Heart left ventricle (tissue), 16 donors: ENCODE results near the gene FUZ. TPM values are rescaled to one million over a fixed set of nuclear protein-coding genes. Genes with fewer than 3 reads are reported as not detected.

Experiments
- ATAC-seq, 4 donors: fragments of 200-7000 bp; cut with Tn5 transposase; one replicate each; pipeline ENCODE4 v1.9.1; 2020 to 2022; ENCODE audit warnings: moderate library complexity in 4 of 4, mild to moderate bottlenecking in 3 of 4, moderate number of reproducible peaks in 1 of 4
- DNase-seq, 5 donors: peaks; one replicate each; pipeline ENCODE4 v3.0.0-alpha.2; 2020
- H3K27ac ChIP-seq, 12 donors: fragments of 200-600 bp; sonication (generic) in 4 of 12; one replicate each; pipeline versions ENCODE4 v1.5.0 to v1.8.0; 2016 to 2022; ENCODE audit warnings: mild to moderate bottlenecking in 2 of 12
- H3K27me3 ChIP-seq, 9 donors: fragments of 200-600 bp; sonication (generic) in 2 of 9; one replicate each; pipeline versions ENCODE4 v1.5.1 to v1.8.0; 2016 to 2022; ENCODE audit warnings: mild to moderate bottlenecking in 3 of 9
- H3K36me3 ChIP-seq, 9 donors: fragments of 200-600 bp; sonication (generic) in 2 of 9; one replicate each; pipeline versions ENCODE4 v1.5.0 to v1.8.0; 2018 to 2022; ENCODE audit warnings: mild to moderate bottlenecking in 2 of 9
- H3K4me1 ChIP-seq, 12 donors: fragments of 200-600 bp; sonication (generic) in 4 of 12; one replicate each; pipeline versions ENCODE4 v1.5.0 to v1.8.0; 2016 to 2022; ENCODE audit warnings: mild to moderate bottlenecking in 3 of 12
- H3K4me3 ChIP-seq, 12 donors: fragments of 200-600 bp; sonication (generic) in 4 of 12; one replicate each; pipeline versions ENCODE4 v1.5.0 to v1.8.0; 2017 to 2022; ENCODE audit warnings: mild to moderate bottlenecking in 9 of 12, moderate library complexity in 4 of 12
- H3K9me3 ChIP-seq, 12 donors: fragments of 200-600 bp; sonication (generic) in 4 of 12; one replicate each; pipeline versions ENCODE4 v1.5.0 to v1.8.0; 2016 to 2022; ENCODE audit warnings: mild to moderate bottlenecking in 1 of 12
- POLR2A ChIP-seq, 2 donors: fragments of 450-650 bp; IDR thresholded peaks; one replicate each; pipeline ENCODE4 v1.6.1; 2017; ENCODE audit warnings: antibody characterized with exemption in 2 of 2, mild to moderate bottlenecking in 2 of 2, moderate library complexity in 2 of 2
- WGBS, 4 donors: extraction: QIAGEN DNeasy Blood & Tissue Kit in 2 of 4; methylation state at CpG; one replicate each; pipeline versions ENCODE4 v1.1.5 to v1.1.7; 2013 to 2018; 5-methylcytosine and 5-hydroxymethylcytosine counted together
- intact Hi-C, 10 donors: fragments of 100-400 bp; cut with DNase I; formaldehyde crosslinking; loops; one replicate each; pipeline versions ENCODE4 v1.11.1 to v1.14.2; 2022
- polyA plus RNA-seq, 2 donors: library from polyadenylated mRNA; stranded (reverse); fragments of 200-250 nt; gene quantifications; one replicate each; pipeline ENCODE4 v1.2.3, GENCODE V29; 2013
- total RNA-seq, 9 donors: library from RNA; depleted of rRNA in 2 of 9; stranded (reverse); fragments of >200 nt in 2 of 9; fragmentation: NEBNext Ultra II Directional in 3 of 9; extraction: Animal tissue kit (Norgen Biotek cat#: 25700) in 3 of 9; gene quantifications; one replicate each; pipeline versions ENCODE4 v1.1.0 to v1.2.4, GENCODE V29; 2016 to 2023
- TF ChIP-seq, protein P1 (sequence below), 12 donors: fragments of 200-600 bp; sonication (generic) in 4 of 12; IDR thresholded peaks; one replicate each; pipeline versions ENCODE4 v1.5.0 to v1.8.0; 2018 to 2022; ENCODE audit warnings: antibody characterized with exemption in 12 of 12, mild to moderate bottlenecking in 5 of 12
- donor health status: ischemic (EF 13 %, LVEDD 7.1; RV severe dilation, severe dysfunction).
- donor health status: healthy with polysubstance abuse.
- donor health status: DM: no; HTN: yes; CAD: no.
- donor health status: DM: no; HTN: no; CAD: no.
- donor health status: ischemic (EF 25% LVEDD 6.9; RV normal size, moderate dysfunction).
- donor health status: ischemic (EF 25% LVEDD 5.7; RV mildly dilated, moderate dysfunction).
- donor health status: healthy.
- donor health status: DM: yes; HTN: yes; CAD: no.
- donor health status: ischemic (EF 35%, LVEDD 5.7; RV mildly dilated, moderate dysfunction).
- donor health status: nonischemic (EF 11% LVEDD 7.7; RV severe dilation, severe dysfunction).
- donor health status: DM: yes; HTN: yes; CAD: no.
- donor health status: PGD.
- donor health status: ischemic (EF 29% LVEDD 5.4; RV normal size, mild dysfunction).
- donor health status: nonischemic (EF 23%, LVEDD 6.1; RV moderate dilation, normal function).

The FUZ gene
- total and polyA plus RNA-seq, 11 donors: 12.7 to 29.1 (median 16.2) TPM

DNA sequence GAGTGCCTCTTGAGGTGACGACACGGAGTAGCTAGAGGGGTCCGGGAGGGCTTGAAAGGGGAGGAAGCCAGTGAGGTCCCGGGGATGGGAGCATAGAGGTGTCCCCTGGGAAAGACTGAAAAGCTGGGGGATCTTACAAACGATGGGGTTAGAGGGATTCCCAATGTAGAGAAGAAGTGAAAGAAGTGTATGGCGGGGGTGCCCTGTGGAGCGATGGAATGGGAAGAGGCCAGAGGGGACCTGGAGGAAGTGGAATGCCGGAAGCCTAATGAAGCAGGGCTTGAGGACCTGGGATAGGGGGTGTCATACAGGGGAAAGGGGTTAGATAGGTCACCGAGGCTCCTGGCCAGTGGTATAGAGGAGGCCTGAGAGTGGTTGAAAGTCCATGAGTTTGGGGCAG lies 45.7 kb downstream of the FUZ start:
- peaks cover 0 to 36% (median 27%) of the 10 kb centered on the region in 12 donors for H3K4me1 ChIP-seq
- H3K9me3 ChIP-seq: no peaks in the 10 kb centered on the region
- H3K27me3 ChIP-seq: no peaks in the 10 kb centered on the region
- peaks cover 0 to 17% (median 6%) of the 10 kb centered on the region in 9 donors for H3K36me3 ChIP-seq
- peak overlapping the region; percentile 14 to 93 (median 84) for H3K27ac ChIP-seq
- ATAC-seq (no peak), DNase-seq (no peak)
- WGBS, 4 donors: 0 to 1% (median 1%) methylated on average over 9 of the region's 9 CpGs
- peak overlapping the region; percentile 54 to 97 (median 87) for H3K4me3 ChIP-seq
- no peak for TF ChIP-seq POLR2A (IDR thresholded peaks at IDR 0.05)
- TF ChIP-seq, protein P1, sequence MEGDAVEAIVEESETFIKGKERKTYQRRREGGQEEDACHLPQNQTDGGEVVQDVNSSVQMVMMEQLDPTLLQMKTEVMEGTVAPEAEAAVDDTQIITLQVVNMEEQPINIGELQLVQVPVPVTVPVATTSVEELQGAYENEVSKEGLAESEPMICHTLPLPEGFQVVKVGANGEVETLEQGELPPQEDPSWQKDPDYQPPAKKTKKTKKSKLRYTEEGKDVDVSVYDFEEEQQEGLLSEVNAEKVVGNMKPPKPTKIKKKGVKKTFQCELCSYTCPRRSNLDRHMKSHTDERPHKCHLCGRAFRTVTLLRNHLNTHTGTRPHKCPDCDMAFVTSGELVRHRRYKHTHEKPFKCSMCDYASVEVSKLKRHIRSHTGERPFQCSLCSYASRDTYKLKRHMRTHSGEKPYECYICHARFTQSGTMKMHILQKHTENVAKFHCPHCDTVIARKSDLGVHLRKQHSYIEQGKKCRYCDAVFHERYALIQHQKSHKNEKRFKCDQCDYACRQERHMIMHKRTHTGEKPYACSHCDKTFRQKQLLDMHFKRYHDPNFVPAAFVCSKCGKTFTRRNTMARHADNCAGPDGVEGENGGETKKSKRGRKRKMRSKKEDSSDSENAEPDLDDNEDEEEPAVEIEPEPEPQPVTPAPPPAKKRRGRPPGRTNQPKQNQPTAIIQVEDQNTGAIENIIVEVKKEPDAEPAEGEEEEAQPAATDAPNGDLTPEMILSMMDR (IDR thresholded peaks at IDR 0.05): no peak
- intact Hi-C loops: loop anchor here in 7 of 10 donors (2.0 to 5.0 kb wide), 11 partner anchors 35 to 110 kb away; partner anchors contain the start of genes AKT1S1 (in 3 of the 7), TBC1D17 (in 3 of the 7), FUZ (in 2 of the 7) and PNKP (in 2 of the 7)

DNA sequence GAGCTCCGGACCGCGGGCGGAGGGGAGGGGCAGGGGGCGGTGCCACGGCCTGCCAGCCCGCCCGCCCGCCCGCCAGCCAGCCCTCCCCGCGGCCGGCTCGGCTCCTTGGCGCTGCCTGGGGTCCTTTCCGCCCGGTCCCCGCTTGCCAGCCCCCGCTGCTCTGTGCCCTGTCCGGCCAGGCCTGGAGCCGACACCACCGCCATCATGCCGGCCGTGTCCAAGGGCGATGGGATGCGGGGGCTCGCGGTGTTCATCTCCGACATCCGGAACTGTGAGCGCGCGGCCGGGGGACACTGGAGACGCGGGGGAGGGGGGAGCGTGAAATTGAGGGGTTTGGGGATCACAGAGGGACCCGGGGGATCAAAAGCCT lies 46.2 kb downstream of the FUZ start, which contains the start of gene AP2A1:
TSS of gene AP2A1 (plus strand) at position 72 of the 370 bp plus-strand sequence. CDS start at position 205, 133 bp downstream.
- ATAC-seq (no peak), DNase-seq (no peak)
- H3K36me3 ChIP-seq: peaks cover 0 to 16% (median 5%) of the 10 kb centered on the region in 9 donors
- intact Hi-C loops: loop anchor here in 7 of 10 donors (1.0 to 5.0 kb wide), 12 partner anchors 35 to 110 kb away; partner anchors contain the start of genes AKT1S1 (in 3 of the 7), TBC1D17 (in 3 of the 7), FUZ (in 2 of the 7) and PNKP (in 2 of the 7)
- H3K4me1 ChIP-seq: peaks cover 0 to 36% (median 27%) of the 10 kb centered on the region in 12 donors
- H3K27ac ChIP-seq: peak within 1 kb of the TSS; percentile 90 to 99 (median 94)
- TF ChIP-seq POLR2A (IDR thresholded peaks at IDR 0.05): peak; percentile 10 to 45
- TF ChIP-seq, protein P1 (IDR thresholded peaks at IDR 0.05): no peak
- no peaks in the 10 kb centered on the region for H3K9me3 ChIP-seq
- 1 to 2% (median 2%) methylated on average over 5 to 38 of the region's 38 CpGs for WGBS, 4 donors
- H3K4me3 ChIP-seq: peak within 1 kb of the TSS; percentile 54 to 97 (median 87)
- no peaks in the 10 kb centered on the region for H3K27me3 ChIP-seq

DNA sequence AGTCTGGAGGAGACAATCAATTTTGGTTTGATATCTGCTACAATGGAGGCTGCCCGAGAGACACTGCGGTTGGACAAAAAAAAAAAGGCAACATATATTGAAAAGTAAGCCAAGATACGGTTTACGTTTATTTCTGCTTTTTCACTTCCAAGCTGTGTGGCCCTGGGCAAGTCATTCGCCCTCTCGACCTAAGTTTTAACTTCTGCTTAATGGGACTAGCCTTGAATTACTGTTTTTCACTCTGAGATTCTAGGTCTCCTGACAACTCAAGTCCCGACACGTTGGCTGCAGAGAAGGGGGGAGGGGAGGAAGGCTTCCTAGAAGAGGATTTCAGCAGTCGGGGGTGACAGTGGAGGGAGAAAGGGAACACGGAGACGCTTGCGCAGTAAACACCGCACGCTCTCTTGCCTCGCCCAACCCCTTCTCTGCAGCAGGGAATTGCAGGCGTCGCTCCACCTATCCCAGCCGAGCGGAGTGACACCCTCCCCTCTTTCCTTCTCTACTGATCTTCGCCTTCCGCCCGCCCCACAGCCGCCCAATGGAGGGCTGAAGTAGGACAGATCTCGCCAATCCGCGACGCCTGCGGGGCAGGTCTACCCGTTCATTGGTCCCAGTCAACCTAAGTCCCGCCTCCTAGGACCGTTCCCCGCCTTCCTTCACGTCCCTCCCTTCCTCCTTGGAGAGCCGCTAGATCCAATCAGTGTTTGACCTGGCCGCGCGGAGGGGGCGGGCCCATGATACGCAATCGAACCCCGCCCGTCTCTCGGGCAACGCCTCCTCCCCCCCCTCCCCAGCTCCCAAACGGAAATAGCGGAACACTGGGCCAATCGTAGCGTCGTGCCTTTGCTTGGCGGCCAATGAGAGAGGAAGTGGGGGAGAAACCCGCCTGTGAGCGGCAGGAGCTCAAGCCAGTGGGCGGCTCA lies 46.8 kb downstream of the FUZ start:
- Histone ChIP-seq H3K27ac (peak overlapping the region; percentile 90 to 99 (median 94)), H3K4me1 (peaks cover 0 to 39% (median 29%) of the 10 kb centered on the region in 12 donors), H3K4me3 (peak overlapping the region in 11 of 12 donors; percentile 46 to 97 (median 84)), H3K36me3 (peaks cover 0 to 12% (median 0%) of the 10 kb centered on the region in 9 donors), H3K9me3 (no peaks in the 10 kb centered on the region), H3K27me3 (no peaks in the 10 kb centered on the region)
- peak; percentile 90 to 96 (median 95) for ATAC-seq
- intact Hi-C loops: loop anchor here in 7 of 10 donors (1.0 to 5.0 kb wide), 12 partner anchors 36 to 111 kb away; partner anchors contain the start of genes AKT1S1 (in 3 of the 7), TBC1D17 (in 3 of the 7), FUZ (in 2 of the 7) and PNKP (in 2 of the 7)
- TF ChIP-seq POLR2A (IDR thresholded peaks at IDR 0.05): peak in 1 of 2 donors; percentile 92
- TF ChIP-seq, protein P1 (IDR thresholded peaks at IDR 0.05): peak in 2 of 12 donors; percentile 14 to 18
- 1 to 3% (median 1%) methylated on average over 46 to 53 of the region's 53 CpGs for WGBS, 4 donors
- peak; percentile 99 to 100 (median 100) for DNase-seq
